DMS114 treated with DMSO at 0.1 percent for 48 hours (cell line): ENCODE data around the gene PRKAB1.
"Not testable (repeated sequence)": the region's sequence is repeated elsewhere in the genome, so short reads cannot be mapped to it uniquely, and the experiment has no call there.

Experiments
- DNase-seq: peaks from one replicate; lab custom pipeline; 2025; ENCODE audit not compliant: unreplicated experiment; lab: John Stamatoyannopoulos, UW

PRKAB1 gene

DNA sequence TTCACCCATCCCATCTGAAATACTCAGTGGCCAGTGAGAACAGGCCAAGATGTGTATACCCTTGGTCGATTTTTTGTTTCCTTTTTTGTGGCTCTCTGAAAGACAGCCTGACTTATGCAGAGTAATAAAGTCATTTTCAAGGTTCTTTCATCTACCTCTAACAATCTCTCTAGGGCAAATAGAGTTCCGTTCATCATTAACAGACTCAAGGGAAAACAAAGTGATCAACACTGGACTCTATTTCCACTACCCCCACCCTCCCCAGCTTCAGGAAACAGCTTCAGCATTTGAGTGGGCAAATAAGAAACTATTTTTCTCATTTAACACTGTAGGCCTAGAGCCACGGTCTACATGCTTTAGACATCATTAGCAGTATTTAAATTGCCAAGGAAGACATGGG lies 15.9 kb downstream of the PRKAB1 start:
- DNase-seq = no peak

- no peak for DNase-seq
Observed at GRCh38 chr12:119684711-119685369, 16.9 kb downstream of the PRKAB1 start.

DNA sequence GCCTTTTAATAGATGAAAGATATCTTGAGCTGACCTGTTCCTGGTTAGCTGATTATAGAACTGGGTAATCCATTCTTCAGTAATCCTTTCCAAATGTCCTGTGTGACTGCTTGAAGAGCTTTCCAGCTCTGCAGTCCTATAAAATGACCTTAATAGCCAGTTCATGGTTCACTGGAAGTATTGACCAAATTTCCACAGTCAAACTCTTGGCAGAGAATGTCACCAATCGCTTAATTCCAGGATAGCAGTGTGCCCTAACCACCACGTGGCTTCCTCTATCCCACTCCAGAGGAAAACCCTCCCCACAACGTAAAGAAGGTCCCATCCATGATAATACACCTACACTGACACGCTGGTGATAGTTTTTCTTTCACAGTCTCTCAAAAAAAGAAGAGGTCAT lies 17.4 kb downstream of the PRKAB1 start:
- DNase-seq = no peak

GRCh38 chr12:119686355-119686754 lies 18.4 kb downstream of the PRKAB1 start:
- no peak for DNase-seq

- no peak for DNase-seq
Observed at GRCh38 chr12:119686776-119687175, 18.8 kb downstream of the PRKAB1 start.

DNA sequence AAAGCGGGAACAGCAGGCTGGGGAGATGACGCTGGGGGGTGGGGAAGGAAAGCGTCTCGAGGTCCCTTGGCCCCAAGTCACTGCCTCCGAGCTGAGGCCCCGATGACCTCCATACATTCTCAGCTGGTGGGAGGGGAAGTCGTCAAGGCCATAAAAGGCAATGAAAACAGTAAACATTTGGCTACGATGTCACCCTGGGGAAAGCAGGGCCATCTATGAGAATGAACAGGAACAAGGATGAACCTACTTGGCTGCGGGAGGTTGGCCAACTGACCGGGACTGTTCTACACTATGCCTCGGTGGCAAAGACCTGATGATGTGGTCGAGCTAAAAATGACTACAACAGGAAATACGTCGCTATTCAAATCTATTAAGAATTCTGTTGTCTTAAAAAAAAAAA lies 19.5 kb downstream of the PRKAB1 start:
- DNase-seq = no peak

DNA sequence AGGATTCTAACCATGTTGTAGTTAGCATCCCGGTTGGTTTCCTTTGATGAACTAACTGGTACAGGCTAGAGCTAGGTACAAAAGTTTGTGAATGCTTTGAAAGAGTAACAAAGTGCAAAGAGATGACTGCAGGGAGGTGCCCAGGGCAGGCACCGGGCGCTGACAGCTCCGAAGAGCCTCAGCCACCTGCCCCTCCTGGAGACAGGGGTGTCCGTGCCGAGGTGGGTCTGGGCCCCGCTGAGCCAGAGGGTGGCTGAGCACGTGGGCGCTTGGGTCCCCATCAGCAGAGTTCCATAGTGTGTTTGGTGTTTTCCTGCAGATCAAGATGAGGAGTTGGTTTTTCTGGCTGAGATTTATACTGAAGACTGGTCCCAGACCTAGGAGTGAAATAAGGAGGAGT lies 19.9 kb downstream of the PRKAB1 start:
- no peak for DNase-seq

GRCh38 chr12:119689935-119690500 lies 22.1 kb downstream of the PRKAB1 start:
- DNase-seq = no peak

DNA sequence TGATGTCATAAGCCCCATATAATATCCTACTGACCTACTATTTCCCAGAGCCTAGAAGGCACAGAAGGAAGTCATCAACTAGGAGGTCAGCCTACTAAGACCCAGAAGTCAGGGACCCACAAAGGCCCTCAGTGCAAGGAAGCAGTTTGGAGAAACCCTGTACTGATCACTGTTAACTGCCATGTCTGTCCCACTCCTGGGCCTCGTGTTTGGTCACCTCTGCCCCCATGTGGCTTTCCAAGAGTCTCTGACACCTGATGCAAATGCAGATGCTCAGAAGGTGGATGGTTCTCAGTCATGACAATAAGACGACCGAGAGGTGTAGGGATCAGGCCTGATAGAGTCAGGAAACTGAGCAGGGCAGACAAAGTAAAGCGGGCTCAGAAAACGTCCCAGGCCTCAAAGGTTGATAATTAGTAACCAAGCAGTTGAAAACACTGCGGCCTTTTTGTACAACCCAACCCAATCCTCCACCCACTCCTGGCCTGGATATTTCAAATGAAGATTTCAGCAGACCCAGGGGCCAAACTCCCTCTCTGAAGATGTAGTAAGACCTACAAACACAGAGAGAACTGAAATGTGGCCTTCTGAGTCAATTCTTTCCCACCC lies 23.4 kb downstream of the PRKAB1 start:
- no peak for DNase-seq

GRCh38 chr12:119692410-119692809 lies 24.5 kb downstream of the PRKAB1 start:
- DNase-seq = no peak

- no peak for DNase-seq
Observed at GRCh38 chr12:119692997-119693396, 25.1 kb downstream of the PRKAB1 start.

DNA sequence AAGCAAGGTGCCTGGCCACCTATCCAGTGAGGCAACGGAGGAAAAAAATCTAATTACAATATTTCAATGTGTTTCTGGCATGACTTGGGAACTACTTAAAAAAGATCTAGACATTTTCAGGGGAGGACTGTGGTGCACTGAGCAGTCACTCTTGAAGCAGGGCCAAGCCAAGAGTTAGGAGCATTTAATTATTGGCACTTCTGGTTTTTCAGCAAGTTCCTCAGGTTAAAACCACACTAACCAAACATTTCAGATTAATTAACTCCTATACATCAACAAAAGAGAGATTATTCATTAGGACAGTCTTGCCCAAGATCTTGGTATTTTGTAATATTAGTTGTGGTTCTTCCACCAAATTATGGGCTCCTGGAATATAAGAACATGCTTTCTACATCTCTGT lies 25.6 kb downstream of the PRKAB1 start:
- no peak for DNase-seq

DNA sequence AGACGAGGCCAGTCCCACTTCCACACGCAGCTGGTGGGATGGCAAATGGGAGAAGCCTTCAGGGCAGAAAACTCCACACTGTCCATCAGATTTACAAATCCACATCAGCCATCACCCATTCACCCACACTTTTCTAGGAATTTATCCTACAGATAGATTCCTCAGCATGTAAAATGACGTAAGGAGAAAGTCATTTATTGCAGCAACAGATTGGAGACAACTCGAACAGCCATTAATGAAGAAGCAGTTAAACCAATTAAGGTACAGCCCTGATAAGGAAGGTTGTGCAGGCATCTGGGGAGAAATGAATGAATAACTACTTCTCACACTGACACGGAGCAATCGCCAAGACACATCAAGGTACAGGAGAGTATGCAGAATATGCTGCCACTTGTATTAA lies 26.2 kb downstream of the PRKAB1 start:
- DNase-seq = no peak

DNA sequence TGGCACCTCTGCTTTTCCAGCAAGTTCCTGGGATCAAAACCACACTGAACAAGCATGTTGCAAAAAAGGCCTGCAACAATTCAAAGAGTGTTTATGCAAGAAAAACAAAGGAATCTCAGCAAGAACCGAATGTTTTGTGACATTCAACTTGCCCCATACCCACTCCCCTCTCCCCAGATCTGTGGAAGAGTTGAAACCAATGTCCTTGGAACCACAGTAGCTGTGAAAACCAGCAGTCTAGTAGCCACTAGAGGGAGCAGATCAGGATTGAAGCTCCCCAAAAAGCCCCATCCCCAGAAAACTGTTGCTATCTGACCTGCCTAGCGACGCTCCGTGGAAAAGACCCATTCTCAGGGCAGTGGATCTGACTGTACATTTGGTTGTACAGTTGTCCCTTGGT lies 27.1 kb downstream of the PRKAB1 start:
- DNase-seq = peak; percentile 17

- DNase-seq = no peak
Observed at GRCh38 chr12:119696943-119697342, 29.0 kb downstream of the PRKAB1 start.

DNA sequence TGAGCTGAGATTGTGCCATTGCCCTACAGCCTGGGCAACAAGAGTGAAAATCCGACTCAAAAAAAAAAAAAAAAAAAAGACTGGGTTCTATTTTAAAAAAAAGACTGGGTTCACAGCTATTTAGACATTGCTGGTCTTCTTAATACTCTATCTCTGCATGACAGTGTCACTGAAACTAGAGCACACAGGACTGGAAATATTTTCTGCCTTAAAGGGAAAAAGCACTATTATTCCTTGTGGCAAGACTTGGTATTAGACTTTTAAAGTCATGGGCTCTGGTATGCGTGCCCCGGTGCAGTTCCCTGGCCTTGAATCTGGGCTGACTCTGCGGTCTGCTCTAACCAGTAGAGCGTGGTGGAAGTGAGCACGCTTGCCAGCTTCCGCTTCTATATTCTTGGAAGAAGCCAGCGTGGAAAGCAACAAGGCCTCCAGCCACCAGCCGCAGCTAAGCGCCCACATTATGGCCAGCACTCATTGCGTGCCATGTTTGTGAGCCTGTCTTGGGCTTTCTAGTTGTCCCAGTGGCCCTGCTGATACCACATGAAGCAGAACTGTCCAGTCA lies 31.3 kb downstream of the PRKAB1 start:
- no peak for DNase-seq

DNA sequence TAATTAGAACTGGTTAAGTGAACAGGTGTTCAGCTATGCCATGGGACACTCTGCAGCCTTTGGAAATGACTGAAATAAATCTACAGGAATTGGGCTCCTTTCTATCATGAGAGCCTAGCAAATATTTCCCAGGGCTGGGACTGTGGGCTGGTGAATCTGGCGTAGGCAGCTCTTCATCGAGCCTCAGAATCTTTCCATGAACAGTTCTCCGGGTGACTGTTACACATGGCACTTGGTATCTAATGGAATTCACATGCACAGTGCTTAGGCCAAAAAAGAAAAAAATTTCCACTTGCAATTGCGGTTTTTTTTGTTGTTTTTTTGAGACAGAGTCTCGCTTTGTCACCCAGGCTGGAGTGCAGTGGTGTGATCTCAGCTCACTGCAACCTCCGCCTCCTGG lies 32.1 kb downstream of the PRKAB1 start:
- DNase-seq = no peak

GRCh38 chr12:119704065-119704747 lies 36.3 kb downstream of the PRKAB1 start:
- DNase-seq = no peak

DNA sequence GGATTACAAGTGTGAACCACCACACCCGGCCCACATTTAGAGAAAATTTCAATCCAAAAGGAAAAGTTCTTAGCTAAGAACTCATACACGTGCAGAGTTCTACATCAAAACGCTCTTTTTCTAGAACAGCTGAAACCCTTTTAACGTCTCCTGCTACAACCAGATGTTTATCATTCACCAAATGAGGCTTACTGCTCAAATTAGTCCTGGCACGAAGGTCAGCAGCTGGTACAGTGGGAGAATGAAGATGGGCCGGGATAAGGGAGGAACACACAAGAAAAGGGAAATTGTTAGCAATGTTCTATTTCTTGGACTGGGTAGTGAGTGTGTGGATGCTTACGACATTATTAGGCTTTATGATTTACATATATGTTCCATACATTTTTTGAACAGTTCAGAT lies 37.2 kb downstream of the PRKAB1 start:
- no peak for DNase-seq

GRCh38 chr12:119706427-119706826 lies 38.5 kb downstream of the PRKAB1 start:
- not testable (repeated sequence) for DNase-seq

GRCh38 chr12:119710374-119710964 lies 42.5 kb downstream of the PRKAB1 start:
- DNase-seq = no peak
